Measurements from ENCODE around the gene CCDC91.

The CCDC91 gene, protein sequence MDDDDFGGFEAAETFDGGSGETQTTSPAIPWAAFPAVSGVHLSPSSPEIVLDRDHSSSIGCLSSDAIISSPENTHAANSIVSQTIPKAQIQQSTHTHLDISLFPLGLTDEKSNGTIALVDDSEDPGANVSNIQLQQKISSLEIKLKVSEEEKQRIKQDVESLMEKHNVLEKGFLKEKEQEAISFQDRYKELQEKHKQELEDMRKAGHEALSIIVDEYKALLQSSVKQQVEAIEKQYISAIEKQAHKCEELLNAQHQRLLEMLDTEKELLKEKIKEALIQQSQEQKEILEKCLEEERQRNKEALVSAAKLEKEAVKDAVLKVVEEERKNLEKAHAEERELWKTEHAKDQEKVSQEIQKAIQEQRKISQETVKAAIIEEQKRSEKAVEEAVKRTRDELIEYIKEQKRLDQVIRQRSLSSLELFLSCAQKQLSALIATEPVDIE

DNA sequence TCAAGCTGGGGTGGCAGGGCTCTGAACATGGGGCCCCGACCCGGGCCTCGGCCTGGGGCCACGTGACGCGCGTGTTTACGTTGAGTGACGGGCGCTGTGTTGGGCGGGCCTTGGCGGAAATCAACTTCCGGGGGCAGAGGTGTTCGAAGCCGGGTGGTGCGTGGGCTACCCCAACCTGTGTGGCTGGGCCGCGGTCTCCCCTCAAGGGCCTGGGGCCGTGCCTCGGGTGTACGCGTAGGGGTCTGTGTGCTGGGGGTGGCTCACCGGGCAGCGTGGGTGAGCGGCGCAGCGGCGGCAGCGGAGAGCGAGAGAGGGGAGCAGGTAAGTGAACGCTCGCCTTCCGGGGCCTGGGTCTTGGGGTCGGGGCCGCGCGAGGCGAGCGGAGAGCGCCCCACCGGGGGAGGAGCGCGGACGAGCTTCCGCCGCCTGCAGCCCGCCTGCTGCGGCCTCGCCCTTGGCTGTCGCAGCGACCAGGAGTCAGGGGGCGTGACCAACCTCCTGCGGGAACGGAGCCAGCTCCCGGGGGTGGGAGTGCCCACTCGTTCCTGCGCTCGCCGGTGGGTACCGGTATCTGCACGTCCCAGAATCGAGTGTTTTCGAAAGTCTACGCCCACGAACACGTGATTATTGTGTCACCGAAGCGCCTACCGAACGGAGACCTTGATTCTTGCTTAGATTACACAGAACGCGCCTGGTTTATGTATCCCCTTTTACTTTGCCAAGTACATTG lies at the start of gene CCDC91:
Gene CCDC91, plus strand, starts transcription at position 136 of the 730 bp plus-strand sequence. CDS start 66,760 bp downstream, outside the sequence.
- TF ChIP-seq JUND (IDR thresholded peaks at IDR 0.05; ENCODE audit: low read depth), result no peak
- in situ Hi-C loops (cut with HindIII; ENCODE audit: low pct_unique_long_range_greater_than_20kb, low sequenced_read_pairs), result no loop called here
- DNase-seq (ENCODE audit: low read depth in 1 of 2, low spot score in 1 of 2), result peak; percentile 81 to 82

DNA sequence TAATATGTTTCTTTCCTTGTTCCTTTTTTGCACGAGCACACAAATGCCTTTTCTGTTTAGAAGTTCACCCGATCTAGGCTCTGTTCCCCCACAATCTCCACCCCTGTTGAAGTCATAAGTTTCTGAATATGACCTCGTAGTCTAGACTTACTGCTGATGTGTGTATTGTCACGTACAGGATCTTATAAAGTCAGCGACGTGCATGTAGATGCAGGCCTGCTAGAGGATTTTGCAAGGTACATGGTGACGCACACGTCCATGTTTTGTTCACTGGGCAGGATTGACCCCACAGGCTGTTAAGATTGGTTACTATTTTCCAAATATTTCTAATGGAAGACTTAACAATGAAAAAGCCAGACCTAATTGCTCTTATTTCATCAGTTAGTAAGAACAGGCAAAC lies 46.2 kb upstream of the CCDC91 start:
- no peak for TF ChIP-seq JUND (IDR thresholded peaks at IDR 0.05; ENCODE audit: low read depth)
- in situ Hi-C loops (cut with HindIII; ENCODE audit: low pct_unique_long_range_greater_than_20kb, low sequenced_read_pairs), result no loop called here
- DNase-seq (ENCODE audit: low read depth in 1 of 2, low spot score in 1 of 2), result no peak

DNA sequence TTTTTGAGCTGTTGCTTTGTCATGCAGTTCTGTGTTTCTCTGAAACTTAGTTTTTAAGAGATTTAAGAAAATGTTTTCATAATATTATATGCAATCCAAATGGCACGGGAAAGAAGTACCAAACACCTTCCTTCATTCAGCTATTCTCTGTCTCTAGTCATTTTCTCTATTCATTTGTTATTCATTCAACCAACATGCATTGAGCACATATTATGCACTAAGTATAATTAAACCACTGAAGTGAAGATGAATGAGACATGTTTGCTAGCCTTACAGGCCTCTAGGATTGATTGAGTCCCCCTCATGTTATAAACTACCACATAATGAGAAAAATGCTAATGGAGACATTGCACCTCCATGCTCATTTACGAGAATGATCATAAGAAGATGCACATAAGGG lies 45.7 kb upstream of the CCDC91 start:
- no peak for DNase-seq (ENCODE audit: low read depth in 1 of 2, low spot score in 1 of 2)
- no peak for TF ChIP-seq JUND (IDR thresholded peaks at IDR 0.05; ENCODE audit: low read depth)
- in situ Hi-C loops (cut with HindIII; ENCODE audit: low pct_unique_long_range_greater_than_20kb, low sequenced_read_pairs), result no loop called here

DNA sequence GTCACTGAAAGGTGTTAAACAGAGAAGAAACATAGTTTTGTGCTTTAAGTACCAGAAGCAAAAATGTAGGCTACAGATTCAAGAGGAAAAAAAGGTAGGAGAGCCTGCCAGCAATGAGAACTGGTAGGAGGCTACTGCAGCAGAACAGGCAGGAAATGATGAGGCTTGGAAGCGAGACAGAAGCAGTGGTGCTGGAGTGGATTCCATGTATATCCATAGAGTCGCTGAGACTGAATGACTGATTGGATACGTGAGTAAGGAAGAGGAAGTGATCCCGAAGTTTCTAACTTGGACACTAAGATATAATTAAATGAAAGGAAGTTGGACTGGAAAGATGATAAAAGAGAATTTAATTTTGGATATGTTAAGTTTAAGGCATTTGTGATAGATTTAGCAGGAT lies 45.0 kb upstream of the CCDC91 start:
- in situ Hi-C loops (cut with HindIII; ENCODE audit: low pct_unique_long_range_greater_than_20kb, low sequenced_read_pairs), result no loop called here
- no peak for DNase-seq (ENCODE audit: low read depth in 1 of 2, low spot score in 1 of 2)
- no peak for TF ChIP-seq JUND (IDR thresholded peaks at IDR 0.05; ENCODE audit: low read depth)

DNA sequence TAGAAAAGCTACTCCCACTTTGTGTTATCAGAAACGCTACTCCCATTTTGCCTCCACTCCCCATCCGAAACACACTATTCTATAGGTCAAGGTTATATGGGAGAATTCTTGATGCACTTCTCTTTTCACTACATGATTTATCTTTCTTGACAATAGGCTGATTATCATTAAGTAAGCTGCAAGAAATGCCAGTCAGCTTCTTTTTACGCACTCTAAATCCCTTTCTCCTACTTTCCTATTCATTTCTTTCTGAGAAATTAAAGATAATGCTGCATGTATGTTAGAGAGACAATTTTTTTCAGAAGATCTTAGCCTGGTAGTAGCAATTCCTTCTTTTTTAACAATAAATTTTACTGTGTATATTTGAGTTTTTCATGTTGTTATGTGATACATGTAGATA lies 41.0 kb upstream of the CCDC91 start:
- DNase-seq (ENCODE audit: low read depth in 1 of 2, low spot score in 1 of 2), result no peak
- TF ChIP-seq JUND (IDR thresholded peaks at IDR 0.05; ENCODE audit: low read depth), result no peak
- in situ Hi-C loops (cut with HindIII; ENCODE audit: low pct_unique_long_range_greater_than_20kb, low sequenced_read_pairs), result no loop called here

DNA sequence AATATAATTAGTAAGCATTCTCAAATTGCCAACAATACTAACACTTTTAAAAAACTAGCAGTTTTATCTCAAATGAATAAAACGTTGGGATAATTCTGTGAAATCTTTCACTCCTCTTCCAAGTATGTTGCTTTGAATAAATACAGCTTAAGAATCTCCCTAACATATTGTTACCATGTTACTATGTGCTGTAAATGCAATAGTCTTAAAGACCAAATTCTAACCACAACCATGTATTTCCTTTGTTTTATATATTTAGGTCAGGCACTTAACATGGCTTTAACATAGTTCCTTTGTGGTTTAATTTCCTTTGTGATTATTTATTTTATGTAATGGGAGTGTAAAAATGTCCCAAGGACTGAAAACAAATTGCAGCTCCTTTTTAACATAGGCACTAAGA lies 33.9 kb upstream of the CCDC91 start:
- no peak for DNase-seq (ENCODE audit: low read depth in 1 of 2, low spot score in 1 of 2)
- TF ChIP-seq JUND (IDR thresholded peaks at IDR 0.05; ENCODE audit: low read depth), result no peak
- in situ Hi-C loops (cut with HindIII; ENCODE audit: low pct_unique_long_range_greater_than_20kb, low sequenced_read_pairs), result no loop called here

DNA sequence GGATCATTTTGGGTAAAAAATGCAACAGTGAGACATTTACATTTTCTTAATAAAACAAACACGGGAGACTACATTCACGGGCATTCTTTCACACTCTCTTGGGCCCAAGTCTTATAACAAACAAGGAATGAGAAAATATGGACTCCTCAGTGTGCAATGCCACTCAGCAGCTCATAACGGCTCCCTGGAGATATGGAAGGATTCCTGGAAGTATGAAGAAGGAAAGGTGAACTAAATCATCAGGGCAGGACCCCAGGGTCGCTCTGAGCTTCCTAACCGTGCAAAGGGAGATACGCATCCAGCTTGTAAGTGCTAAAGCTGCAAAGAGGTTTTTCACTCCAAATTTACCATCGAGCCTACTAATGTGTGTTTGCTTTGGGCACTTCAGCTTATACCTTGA lies 33.5 kb upstream of the CCDC91 start:
- TF ChIP-seq JUND (IDR thresholded peaks at IDR 0.05; ENCODE audit: low read depth), result no peak
- DNase-seq (ENCODE audit: low read depth in 1 of 2, low spot score in 1 of 2), result no peak
- in situ Hi-C loops (cut with HindIII; ENCODE audit: low pct_unique_long_range_greater_than_20kb, low sequenced_read_pairs), result no loop called here

DNA sequence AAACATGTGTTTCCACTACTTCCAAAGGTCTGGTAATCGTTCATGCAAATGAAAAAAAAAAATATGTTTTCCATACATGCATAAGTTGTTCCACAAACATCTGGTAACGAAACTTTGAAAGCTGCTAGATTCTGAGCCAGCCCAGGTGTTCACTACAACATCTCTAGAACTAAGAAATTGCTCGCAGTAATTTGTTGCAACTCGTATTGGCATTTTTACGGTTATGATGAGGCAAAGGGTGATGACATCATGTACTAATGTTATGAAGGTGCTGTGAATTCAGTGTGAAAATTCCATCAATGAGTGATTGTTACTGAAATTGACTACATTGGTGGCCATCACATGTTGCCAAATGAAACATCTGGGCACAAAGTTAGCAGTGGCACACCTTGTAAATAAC lies 31.9 kb upstream of the CCDC91 start:
- TF ChIP-seq JUND (IDR thresholded peaks at IDR 0.05; ENCODE audit: low read depth), result no peak
- in situ Hi-C loops (cut with HindIII; ENCODE audit: low pct_unique_long_range_greater_than_20kb, low sequenced_read_pairs), result no loop called here
- no peak for DNase-seq (ENCODE audit: low read depth in 1 of 2, low spot score in 1 of 2)

DNA sequence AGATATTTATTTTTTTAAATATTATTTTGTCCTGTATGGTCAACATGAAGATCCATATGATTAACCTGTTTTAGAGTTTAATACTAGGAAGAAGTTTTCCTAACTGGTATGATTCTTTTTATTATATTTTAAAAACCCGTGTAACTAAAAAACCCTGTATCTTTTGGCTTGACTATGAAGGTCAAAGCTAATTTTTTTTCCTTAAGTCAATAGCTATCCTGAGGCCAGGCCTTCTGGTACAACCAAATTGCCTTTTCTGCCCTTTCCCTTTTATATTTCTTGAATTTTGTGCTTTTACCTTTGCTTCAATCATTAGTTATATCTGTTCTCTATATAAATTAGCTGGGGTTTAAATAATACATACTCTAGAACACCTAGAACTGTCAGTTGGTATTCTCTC lies 30.6 kb upstream of the CCDC91 start:
- DNase-seq (ENCODE audit: low read depth in 1 of 2, low spot score in 1 of 2), result no peak
- TF ChIP-seq JUND (IDR thresholded peaks at IDR 0.05; ENCODE audit: low read depth), result no peak
- in situ Hi-C loops (cut with HindIII; ENCODE audit: low pct_unique_long_range_greater_than_20kb, low sequenced_read_pairs), result no loop called here

DNA sequence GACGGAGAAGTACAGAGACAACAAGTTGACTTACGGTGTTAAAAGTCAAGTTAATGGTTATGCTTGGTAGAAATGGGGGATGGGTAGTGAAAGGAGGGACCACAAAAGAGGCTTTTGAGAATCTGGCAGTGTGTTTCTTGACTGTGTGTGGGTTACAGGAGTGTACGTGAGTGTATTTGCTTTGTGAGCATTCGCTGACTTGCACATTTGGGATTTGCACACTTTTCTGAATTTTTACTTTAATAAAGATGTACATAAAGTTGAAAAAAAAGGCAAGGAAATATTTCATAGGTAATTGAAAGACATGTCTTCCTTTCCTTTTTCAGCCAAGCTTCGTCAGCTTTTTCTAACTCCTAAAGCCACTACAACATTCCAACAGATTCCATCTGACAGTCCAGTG lies 28.6 kb upstream of the CCDC91 start:
- in situ Hi-C loops (cut with HindIII; ENCODE audit: low pct_unique_long_range_greater_than_20kb, low sequenced_read_pairs), result no loop called here
- TF ChIP-seq JUND (IDR thresholded peaks at IDR 0.05; ENCODE audit: low read depth), result no peak
- no peak for DNase-seq (ENCODE audit: low read depth in 1 of 2, low spot score in 1 of 2)

DNA sequence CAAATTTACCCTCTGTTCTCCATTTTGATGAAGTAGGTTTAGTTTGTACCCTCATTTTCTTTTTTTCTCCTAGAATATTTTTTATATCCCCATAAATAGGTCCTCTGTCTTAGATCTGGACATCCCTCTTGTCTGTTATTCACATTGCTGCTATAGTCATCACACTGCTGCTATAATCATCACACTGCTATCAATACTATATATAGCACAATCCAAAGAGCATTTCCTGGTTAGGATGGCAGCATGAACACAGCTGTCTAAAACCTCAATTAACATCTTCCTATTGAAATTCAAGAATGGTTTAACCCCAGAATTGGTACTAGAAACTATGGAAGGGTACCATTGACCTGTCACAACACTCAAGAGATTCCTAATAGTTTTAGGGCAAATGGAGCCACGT lies 27.6 kb upstream of the CCDC91 start:
- DNase-seq (ENCODE audit: low read depth in 1 of 2, low spot score in 1 of 2), result no peak

DNA sequence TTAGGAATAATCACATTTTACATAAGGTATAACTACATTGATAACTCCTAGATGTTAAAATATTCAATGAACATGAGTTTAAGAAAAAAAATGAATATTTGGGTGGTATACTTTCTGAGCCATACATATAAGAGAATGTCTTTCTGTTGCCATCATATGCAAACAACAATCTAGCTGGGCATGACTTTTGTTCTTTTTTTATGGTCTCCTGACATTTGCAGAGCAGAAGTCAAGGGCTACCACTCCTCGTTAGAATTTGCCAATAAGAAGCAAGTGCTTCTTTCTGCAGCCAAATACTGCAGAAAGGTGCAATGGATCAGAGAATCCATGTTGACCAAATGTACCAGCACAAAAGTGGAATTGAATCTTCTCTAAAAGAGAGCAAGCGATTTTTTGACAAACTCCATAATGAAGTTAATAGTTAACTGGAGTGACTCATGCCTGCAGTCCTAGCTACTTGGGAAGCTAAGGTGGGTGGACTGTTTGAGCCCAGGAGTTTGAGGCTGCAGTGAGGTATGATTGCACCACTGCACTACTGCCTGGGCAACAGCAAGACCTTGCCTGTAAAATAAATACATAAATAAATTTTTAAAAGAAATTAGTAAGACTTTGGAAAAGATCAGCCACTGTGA lies 25.5 kb upstream of the CCDC91 start:
- in situ Hi-C loops (cut with HindIII; ENCODE audit: low pct_unique_long_range_greater_than_20kb, low sequenced_read_pairs), result no loop called here
- DNase-seq (ENCODE audit: low read depth in 1 of 2, low spot score in 1 of 2), result no peak
- no peak for TF ChIP-seq JUND (IDR thresholded peaks at IDR 0.05; ENCODE audit: low read depth)

More for the DNA sequence above, 27.6 kb upstream of the CCDC91 start:
- in situ Hi-C loops (cut with HindIII; ENCODE audit: low pct_unique_long_range_greater_than_20kb, low sequenced_read_pairs), result no loop called here
- TF ChIP-seq JUND (IDR thresholded peaks at IDR 0.05; ENCODE audit: low read depth), result no peak

DNA sequence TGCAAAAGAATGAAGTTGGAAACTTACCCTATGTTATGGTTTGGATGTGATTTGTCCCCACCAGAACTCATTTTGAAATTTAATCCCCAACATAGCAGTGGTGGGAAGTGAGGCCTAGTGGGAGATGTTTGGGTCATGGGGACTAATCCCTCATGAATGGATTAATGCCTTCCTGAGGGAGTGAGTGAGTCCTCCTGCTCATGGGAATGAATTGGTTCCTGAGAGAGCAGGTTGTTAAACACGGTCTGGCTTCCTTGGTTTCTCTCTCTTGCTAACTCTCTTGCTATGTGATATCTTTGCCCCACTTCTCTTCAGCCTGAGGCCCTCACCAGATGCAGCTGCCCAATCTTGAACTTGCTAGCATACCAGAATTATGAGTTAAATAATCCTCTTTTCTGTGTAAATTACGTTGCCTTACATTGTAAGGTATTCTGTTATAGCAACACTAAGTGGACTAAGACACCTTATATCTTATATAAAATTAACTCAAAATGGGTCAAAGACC lies 22.2 kb upstream of the CCDC91 start:
- no peak for DNase-seq (ENCODE audit: low read depth in 1 of 2, low spot score in 1 of 2)
- no peak for TF ChIP-seq JUND (IDR thresholded peaks at IDR 0.05; ENCODE audit: low read depth)
- in situ Hi-C loops (cut with HindIII; ENCODE audit: low pct_unique_long_range_greater_than_20kb, low sequenced_read_pairs), result no loop called here
